ENCODE measurements around the gene ACAN. TPM values are rescaled to one million over a fixed set of nuclear protein-coding genes. Genes with fewer than 3 reads are reported as not detected.

ACAN gene
- total and polyA plus RNA-seq, 10 of the 15 experiments (the other 5 are each of a cell fraction or from before 2014, with no cell fraction given): not detected

DNA sequence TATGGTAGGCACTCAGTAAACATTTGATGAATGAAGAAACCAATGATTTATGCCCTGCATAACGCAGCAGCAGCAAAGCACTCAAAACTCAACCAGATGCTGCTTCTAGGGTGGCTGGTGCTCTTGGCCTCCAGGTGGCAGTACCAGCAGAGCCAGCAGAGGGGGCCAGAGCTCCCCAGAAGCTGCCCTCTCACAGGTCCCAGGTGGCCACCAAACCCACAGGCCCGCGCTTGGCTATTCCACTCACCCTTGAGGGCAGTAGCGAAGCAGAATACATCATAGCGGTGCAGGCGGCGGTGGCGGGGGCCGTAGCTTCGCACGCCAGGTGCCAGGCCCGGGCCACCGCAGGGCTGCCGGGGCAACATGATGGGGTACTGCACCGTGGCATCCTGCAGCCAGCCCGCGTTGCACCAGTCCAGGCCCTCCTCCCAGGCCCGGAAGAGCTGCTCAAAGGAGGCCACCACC, 75.5 kb downstream of the ACAN start:
- POLR2A ChIA-PET: no interaction called here
- no peaks in the 10 kb centered on the region for H3K9me3 ChIP-seq (replicated peaks; ENCODE audit: control insufficient read depth, insufficient read depth, low read length)
- H3K36me3 ChIP-seq (ENCODE audit: control insufficient read depth in 2 of 2, insufficient read depth in 2 of 2, low read length in 1 of 2): no peaks in the 10 kb centered on the region
- CTCF ChIA-PET: interaction anchor here (0.7 to 2.0 kb wide), 10 partner anchors 9 to 300 kb away, joined by 3 to 10 read pairs (median 4); partner anchors contain the start of gene HAPLN3
- in situ Hi-C loops (cut with MboI) (no loop called here), intact Hi-C loops (cut with micrococcal nuclease; ENCODE audit: unreplicated experiment) (no loop called here)
- FAIRE-seq (no peak), DNase-seq (ENCODE audit: low read depth, low spot score) (no peak), ATAC-seq (peak; percentile 98)
- TF ChIP-seq TCF3 (IDR thresholded peaks at IDR 0.05; ENCODE audit: borderline replicate concordance, insufficient read depth, low read depth, low read length) (0 out of 2 replicates have a peak, but pooled peaks have one; percentile 16), SMC3 (IDR thresholded peaks at IDR 0.05; ENCODE audit: borderline replicate concordance, low read length) (peak; percentile 28; the same call in 1 of the 2 replicates), RAD21 (IDR thresholded peaks at IDR 0.05; ENCODE audit: insufficient read depth, low read depth, low read length) (peak; percentile 36), BHLHE40 (IDR thresholded peaks at IDR 0.05; ENCODE audit: borderline replicate concordance in 1 of 2, low read depth in 2 of 2, low read length in 1 of 2) (no peak)
- TF ChIP-seq, protein P1, sequence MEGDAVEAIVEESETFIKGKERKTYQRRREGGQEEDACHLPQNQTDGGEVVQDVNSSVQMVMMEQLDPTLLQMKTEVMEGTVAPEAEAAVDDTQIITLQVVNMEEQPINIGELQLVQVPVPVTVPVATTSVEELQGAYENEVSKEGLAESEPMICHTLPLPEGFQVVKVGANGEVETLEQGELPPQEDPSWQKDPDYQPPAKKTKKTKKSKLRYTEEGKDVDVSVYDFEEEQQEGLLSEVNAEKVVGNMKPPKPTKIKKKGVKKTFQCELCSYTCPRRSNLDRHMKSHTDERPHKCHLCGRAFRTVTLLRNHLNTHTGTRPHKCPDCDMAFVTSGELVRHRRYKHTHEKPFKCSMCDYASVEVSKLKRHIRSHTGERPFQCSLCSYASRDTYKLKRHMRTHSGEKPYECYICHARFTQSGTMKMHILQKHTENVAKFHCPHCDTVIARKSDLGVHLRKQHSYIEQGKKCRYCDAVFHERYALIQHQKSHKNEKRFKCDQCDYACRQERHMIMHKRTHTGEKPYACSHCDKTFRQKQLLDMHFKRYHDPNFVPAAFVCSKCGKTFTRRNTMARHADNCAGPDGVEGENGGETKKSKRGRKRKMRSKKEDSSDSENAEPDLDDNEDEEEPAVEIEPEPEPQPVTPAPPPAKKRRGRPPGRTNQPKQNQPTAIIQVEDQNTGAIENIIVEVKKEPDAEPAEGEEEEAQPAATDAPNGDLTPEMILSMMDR (IDR thresholded peaks at IDR 0.05 in 2 of 3, conservative IDR thresholded peaks at IDR 0.05 in 1 of 3; ENCODE audit: control insufficient read depth in 2 of 3, extremely low read depth in 1 of 3, insufficient read depth in 1 of 3, low read depth in 3 of 3, low read length in 3 of 3): peak; percentile 69 to 83 (median 73)
- SMC1A ChIA-PET (ENCODE audit: uncharacterized antibody, unreplicated experiment): interaction anchor here (1.6 kb wide), 1 partner anchor 254 kb away, joined by 5 read pairs; no protein-coding TSS in a partner anchor
- no peak overlapping the region for H2AFZ ChIP-seq (ENCODE audit: control insufficient read depth, low read depth, low read length)
- H3K4me3 ChIP-seq: no peak overlapping the region
- no peak overlapping the region for H3K27ac ChIP-seq (ENCODE audit: control insufficient read depth, insufficient read depth)
- H3K4me2 ChIP-seq (ENCODE audit: control insufficient read depth, insufficient read depth): no peak overlapping the region
- no peak overlapping the region for H3K9ac ChIP-seq (ENCODE audit: control insufficient read depth, insufficient read depth, low read length)
- 75% methylated on average over 18 of the region's 18 CpGs for WGBS (ENCODE audit: insufficient coverage, insufficient replicate concordance, low lambda C conversion rate, missing lambda C conversion rate)
- H3K4me1 ChIP-seq (ENCODE audit: control insufficient read depth, insufficient read depth, low read length): no peaks in the 10 kb centered on the region
- H3K79me2 ChIP-seq (ENCODE audit: control insufficient read depth, insufficient read depth, low read length): no peaks in the 10 kb centered on the region
- no TSS peak for BruUV-seq (replicated peaks)
- H4K20me1 ChIP-seq (ENCODE audit: control insufficient read depth, insufficient read depth): no peaks in the 10 kb centered on the region
- no peaks in the 10 kb centered on the region for H3K27me3 ChIP-seq (replicated peaks in 1 of 2; ENCODE audit: control insufficient read depth in 2 of 2, insufficient read depth in 2 of 2, low read length in 1 of 2)
- RAD21 ChIA-PET (ENCODE audit: unreplicated experiment): interaction anchor here (0.9 to 1.0 kb wide), 2 partner anchors 16 to 26 kb away, joined by 3 read pairs; no protein-coding TSS in a partner anchor

Measured in GM12878 (cell line).